Stimulated activated CD8-positive, alpha-beta memory T cell treated with anti-CD3 and anti-CD28 coated beads, Interleukin-4, amount 100 ng/mL, for 24 hours (primary cell): ENCODE data around the gene CDH15.

Experiments
- DNase-seq: peaks from one replicate; pipeline ENCODE4 v3.0.0-alpha.2; 2020; ENCODE audit warnings: low read depth

Gene CDH15

DNA sequence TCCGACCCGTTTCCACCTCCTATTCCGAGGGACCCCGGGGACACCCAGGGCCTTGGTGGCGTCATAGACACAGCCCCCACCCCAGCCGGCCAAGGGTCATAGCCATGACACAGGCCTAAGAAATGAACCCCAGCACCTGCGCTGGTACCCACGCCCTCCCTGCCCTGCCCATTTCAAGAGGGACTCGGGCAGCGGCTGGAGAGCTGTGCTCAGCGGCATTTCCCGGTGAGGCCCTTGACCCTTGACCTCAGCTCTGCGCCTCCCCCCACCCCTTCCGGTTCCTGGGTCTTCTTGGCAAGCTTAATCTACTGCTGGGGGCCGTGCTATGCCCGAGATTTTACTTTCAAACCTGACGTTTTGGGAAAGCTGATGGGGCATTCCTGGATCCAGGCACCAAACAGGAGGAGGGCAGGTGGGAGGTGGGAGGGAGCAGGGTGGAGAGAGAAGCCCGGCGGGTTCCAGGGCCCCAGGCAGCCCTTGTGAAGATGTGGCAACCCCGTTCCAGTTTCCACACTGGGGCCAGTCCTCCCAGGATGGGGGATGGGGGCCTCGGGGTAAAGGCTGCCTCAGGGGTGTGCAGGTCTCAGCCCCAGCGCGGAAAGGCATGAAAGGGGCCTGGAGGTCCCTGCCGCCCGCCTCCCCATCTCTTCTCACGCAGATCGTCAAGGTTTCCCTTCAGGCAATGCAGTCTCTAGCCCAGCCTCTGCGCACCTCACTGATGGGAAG is 28.7 kb downstream of the CDH15 start, which contains the start of gene SLC22A31:
Gene SLC22A31, minus strand, starts transcription at position 414 of the 726 bp plus-strand sequence. Its CDS starts 36 bp downstream, at position 378.
- DNase-seq: no peak

DNA sequence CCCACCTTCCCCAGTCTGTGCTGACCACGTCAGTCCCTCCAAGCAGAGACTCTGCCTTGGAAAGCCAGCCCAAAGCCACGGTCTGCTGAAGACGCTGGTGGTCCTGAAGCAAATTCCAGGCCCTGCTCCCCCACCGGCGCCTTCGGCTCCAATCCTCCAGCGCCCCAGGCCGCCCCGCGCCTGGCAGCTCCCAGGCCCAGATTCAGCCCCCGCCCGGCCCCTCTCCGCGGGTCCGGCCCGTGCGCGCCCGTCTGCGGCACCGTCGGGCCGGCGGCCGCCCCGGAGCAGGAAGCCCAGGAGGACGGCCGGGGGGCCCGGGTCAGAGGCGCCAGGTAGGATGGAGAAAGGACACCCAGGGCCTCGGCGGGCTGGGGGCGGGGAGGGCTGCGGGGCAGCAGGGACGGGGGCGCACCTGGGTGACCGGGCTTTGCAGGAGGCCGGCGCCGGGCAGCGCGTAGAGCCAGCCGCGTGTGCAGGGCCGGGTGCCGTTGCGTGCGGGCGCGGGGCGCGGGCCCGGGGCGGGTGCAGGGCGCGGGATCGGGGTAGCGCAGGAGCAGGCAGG is 29.4 kb downstream of the CDH15 start:
- DNase-seq: no peak

DNA sequence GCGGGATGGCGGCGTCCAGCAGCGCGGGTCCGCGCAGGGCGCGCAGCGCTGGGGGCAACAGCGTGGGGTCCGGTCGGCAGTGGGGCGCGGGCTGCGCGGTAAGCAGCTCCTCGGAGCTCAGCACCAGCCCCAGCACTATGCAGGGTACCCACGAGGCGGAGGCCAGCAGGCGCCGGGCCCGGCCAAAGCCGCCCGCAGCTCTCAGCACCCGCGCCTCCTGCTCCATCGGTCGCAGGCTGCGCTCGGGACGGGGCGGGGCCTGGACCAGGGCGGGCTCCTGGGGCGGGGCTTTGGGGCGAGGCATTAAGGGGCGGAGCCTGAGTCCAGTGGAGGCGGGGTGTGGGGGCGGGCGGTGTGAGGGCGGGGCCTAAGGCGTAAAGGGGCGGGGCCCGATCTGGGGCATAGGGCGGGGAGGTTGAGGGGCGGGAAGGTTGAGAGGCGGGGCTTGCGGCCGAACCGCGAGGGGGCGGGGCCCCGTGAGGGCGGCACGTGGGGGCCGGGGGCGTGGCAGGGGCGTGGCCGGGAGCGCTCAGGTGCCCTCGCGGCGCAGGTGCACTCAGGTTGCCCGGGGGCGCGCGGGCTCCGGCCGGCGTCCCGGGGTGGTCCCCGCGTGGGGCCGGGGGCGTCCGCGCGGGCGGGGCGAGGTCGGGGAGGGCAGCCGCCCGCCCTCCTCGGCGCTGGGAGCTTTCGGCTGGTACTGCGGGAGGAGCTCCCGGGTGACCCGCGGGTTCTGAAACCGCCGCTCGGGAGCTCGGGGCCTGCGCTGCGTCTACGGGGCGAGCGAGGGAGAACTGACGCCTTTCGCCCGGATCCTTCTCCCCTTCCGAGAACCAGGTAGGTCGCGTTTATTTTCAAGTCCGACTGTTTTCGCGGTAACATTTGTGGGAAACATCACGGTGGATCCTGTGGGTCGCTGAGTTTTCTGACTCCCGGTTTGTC is 30.2 kb downstream of the CDH15 start:
- peak; percentile 65 for DNase-seq

DNA sequence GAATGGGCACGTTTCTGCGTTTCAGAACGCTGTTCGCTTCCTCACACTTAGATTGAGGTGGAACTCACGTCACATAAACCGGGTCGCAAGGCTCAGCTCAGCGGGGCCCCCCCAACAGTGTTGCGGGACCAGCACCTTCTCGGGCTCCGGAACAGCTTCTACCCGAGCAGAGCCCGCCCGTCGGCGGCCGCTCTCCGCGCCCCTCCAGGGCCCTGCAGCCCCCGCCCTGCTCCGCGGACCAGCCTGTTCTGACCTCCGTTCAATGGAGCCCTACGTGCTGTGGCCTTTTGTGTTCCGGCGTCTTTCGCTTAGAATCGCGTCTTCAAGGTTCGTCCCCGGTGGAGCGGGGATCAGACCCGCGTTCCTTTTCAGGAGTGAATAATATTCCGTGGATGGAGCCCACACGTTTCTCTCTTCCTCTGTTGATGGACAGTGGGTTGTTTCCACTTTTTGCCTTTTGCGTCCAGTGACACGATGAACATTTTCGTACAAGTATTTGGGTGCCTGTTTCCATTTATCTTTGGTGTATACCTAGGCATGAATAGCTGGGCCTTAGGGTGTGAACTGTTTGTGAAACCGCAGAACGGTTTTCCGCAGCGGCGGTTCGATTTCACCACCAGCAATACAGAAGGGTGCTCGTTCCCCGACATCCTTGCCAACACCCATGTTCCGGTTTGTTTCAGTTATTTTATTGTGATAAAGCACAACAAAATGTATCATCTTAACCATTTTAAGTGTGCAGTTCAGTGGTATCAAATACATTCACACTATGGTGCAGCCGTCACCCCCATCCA is 31.1 kb downstream of the CDH15 start:
- DNase-seq: no peak

DNA sequence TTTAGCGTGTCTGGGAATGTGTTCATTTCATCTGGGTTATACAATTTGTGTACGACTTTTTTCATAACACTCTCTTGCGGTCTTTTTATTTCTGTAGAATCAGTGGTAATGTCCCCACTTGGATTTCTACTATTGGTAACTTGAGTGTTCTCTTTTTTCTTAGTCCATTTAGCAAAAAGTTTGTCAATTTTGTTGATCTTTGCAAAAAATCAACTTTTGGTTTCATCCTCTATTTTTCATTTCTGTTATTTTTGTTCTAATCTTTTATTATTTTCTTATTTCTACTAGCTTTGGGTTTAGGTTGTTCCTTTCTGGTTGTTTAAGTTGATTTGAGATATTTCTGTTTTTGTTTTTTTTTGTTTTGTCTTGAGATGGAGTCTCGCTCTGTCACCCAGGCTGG is 36.4 kb downstream of the CDH15 start:
- no peak for DNase-seq

DNA sequence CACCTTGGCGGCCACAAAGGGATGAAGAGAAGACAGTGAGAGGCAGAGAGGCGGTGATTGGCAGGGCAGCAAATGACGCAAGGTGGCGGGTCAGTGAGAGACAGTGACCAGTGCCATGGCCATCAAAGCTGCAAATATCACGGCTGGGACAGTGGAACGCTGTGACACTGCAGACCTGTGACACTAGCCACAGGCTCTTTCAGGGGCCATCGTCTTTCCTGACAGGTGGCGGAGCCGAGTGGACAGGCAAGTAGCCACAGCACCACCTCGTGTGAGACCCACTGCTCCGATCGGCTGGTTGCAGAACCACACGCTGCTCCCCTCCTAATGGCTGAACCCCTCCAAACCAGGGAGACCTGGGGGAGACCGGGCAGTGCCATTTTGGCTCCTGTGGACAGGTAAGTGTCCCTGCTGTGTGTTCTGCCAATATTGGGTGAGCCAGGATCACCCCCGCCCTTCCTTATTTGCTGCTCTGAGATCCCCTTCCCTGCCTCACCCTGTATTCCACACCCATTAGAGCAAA is 38.0 kb downstream of the CDH15 start:
- DNase-seq: no peak

DNA sequence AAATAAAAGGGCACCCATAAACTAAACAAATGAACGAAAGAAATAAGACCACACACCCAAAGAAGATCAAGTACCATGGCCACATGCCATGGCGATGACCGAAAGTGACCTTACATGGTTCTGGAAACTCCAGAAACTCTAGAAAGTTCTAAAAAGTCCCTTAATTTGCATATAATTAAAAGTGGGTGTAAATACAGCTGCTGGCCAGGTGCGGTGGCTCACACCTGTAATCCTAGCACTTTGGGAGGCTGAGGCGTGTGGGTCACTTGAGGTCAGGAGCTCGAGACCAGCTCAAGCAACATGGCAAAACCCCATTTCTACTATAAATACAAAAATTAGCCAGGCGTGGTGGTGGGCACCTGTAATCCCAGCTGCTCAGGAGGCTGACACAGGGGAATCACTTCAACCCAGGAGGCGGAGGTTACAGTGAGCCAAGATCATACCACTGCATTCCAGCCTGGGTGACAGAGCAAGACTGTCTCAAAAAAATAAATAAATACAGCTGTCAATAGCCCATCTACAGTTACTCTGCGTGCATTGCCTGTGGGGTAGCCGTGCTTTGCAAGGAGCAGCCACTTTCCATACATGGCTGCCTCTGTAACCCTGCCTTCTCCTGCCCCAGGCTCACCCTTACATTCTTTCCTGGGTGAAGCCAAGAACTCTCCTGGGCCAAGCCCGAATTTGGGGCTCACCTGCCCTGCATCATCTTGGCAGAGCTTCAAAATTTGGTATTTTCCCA is 38.8 kb downstream of the CDH15 start:
- DNase-seq: no peak

DNA sequence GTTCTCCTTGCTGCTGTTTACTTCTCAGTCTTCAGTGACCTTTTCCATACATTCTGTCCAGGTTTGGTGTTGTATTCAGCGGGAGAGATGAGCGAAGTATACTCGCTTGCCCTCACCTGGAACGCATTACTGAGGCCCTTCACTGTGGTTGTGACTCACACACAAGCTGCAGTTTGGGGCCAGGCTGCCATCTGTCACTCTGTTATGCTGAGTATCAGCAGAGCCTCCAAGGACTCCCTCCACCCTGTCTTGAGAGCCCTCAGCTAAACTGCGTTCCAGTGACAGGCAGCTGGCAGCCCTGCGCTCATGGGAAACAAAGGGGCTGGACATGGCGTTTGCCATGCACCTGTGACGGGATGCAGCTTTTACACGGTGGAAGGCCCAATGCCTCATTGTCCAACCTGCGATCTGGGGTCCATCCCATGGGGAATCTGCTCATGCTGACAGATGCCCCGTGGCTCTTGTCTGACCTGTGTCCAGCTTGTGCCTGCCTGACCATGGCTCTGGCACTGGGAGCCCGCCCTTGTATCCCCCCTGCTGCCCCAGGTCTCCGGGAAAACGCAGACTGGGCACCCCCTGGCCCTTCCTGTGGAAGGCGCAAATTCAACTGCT is 39.5 kb downstream of the CDH15 start:
- no peak for DNase-seq

DNA sequence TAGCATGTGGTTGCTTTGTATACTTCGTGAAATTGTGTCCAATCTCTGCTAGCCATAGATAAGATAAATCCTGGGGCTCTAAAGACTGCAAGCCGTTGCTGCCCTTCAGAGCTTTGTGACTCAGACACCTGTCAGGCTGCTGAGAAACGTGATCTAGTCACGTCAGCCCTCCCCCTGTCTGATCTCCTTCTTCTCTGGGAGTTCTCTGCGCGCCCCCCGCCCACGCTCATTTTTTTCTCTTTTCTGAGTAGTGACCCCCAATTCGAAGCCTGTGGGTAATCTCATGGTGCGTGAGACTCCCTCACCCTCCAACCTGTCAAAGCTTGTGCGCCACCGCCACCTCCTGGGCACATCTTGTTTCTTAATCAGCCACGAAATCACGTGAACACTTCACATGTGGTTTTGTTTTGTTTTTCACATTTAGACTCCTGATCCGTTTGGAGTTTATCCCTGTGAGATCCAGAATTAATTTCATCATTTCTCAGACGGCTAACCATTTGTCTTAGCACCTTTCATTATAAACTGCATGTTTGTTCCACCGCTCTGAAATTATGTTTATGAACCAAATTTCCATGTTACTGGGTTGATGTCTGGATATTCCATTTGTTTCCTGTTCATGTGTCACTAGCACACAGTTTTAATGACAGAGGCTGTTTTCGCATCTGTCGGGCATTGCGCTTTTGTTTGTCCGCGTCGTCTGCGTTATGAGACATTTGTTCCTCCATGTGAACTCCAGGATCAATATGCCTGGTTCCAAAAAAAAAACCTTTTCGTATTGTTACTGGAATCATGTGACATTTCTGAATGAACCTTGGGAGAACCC is 45.0 kb downstream of the CDH15 start:
- peak; percentile 75 for DNase-seq

DNA sequence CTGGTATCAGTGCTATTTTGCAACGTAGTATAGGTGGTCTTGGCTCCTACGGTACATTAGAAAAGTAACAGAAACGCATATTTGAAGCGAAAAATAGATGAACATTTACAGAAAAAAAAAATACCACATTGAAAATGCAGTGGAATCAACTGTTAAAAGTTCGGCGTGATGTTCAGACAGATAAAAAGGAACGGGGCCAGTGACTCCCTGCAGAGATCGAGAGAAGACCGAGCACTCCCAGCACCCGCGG is 45.5 kb downstream of the CDH15 start:
- no peak for DNase-seq

DNA sequence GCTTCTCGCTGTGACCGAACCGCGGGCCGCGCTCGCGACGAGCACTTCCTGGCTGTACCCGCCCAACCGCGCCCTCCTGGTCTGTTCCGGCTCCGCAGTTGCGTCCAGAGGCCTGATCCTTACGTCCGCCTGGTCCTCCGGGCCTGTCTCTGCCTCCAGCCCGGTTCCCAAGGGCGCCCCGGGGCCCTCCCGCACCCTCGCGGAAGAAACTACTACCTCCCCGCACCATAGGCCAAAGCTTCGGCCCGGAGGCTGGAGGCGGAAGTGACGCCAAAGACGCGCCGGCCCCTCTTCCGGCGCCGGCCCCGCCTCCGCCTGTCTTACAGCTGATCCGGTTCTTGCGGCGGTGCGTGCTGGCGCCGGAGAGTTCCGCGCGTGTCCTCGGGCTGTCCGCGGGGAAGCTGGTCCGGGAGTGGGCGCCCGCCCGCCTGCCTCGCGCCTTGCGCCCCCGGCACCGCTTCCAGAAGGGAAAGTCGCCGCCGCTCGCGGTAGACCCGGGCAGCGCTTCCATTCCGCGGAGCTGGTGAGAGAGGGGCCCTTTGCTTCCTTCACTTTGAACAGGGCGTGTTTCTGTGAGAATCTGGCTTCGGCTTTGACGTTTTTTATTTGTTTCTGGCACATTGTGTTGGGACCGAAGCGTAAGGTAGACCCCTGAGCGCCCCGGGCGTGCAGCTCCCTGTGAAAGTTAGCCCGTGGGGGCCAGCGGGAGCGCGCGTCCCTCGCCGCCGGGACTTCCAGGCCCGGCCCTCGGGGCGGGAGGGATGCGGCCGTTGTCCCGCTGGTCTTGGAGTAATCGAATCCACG is 46.0 kb downstream of the CDH15 start, which contains the start of gene ZNF778:
Gene ZNF778, plus strand, starts transcription at position 316 of the 804 bp plus-strand sequence. CDS start 3,425 bp downstream, outside the sequence.
- DNase-seq: peak; percentile 69

DNA sequence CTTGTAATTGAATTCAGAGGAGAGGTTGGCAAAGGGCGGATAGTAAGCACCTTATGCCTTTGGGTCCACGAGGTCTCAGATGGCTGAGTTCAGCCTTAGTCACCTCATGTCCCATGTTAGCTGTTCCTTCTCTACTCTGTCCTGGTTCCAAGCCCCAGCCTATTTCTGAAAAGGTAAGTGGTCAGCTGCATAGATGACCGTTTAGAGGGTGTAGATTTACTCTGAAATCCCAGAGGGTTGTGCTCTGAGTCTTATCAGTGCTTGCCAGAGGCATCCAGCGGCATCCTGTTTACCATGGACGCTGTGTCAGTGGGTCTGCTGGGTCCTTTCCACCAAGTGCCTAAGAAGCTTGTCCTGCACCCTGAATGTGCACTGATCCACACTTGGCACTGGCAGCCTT is 47.8 kb downstream of the CDH15 start:
- DNase-seq: no peak

DNA sequence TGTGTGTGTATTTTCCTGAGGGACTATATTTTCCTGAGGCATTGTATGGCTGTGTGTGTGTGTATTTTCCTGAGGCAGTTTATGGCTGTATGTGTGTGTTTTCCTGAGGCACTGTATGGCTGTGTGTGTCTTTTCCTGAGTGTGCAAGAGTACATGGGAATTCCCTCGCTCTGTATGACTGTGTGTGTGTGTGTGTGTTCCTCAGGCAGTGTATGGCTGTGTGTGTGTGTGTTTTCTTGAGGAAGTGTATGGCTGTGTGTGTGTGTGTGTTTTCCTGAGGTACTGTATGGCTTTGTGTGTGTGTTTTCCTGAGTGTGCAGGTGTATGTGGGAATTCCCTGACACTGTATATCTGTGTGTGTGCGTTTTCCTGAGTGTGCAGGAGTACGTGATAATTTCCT is 50.1 kb downstream of the CDH15 start:
- no peak for DNase-seq

DNA sequence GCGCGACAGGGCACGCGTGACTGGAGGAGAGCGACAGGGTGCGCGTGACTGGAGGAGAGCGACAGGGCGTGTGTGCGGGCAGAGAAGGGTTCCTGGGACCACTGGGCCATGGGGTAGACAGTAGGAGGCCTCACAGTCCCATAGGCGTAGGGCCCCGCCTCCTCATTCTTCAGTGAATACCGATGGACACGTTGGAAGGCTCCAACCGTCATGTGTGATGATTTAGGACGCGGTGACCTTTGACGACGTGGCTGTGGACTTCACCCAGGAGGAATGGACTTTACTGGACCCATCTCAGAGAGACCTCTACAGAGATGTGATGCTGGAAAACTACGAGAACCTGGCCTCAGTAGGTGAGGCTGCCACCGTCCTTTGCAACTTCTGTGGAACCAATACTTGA is 51.4 kb downstream of the CDH15 start:
- no peak for DNase-seq

DNA sequence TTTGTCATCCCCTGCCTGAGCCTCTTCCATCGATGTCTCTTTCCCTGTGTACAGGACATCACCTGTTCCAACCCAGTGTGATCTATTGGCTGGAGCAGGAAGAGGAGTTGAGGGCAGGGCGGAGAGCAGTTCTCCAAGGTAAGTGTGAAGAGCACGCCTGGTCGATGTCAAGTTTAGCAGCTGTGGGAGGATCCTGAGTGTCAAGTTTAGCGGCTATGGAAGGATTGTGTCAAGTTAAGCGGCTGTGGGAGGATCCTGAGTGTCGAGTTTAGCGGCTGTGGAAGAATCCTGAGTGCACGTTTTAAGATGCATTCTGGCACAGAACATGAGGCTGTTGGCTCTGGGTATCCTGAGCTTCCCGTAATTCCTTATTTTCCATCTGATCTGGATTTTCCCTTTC is 53.1 kb downstream of the CDH15 start:
- no peak for DNase-seq

DNA sequence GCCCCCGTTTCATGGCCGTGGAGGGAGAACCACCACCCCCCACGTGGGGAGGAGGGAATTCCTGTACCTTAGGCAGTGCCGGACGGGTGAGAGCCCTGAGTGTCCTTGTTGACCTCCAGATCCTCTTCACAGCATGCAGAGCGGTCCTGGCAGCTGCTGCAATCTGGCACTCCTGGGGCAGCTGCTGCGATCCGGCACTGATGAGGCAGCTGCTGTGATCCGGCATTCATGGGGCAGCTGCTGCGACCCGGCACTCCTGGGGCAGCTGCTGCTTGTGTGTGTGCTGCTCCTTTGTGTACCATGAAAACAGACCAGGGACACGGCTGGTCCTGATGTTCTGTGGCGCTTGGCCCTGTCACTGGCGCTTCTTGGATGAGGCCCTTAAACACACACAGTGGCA is 58.7 kb downstream of the CDH15 start:
- DNase-seq: no peak

DNA sequence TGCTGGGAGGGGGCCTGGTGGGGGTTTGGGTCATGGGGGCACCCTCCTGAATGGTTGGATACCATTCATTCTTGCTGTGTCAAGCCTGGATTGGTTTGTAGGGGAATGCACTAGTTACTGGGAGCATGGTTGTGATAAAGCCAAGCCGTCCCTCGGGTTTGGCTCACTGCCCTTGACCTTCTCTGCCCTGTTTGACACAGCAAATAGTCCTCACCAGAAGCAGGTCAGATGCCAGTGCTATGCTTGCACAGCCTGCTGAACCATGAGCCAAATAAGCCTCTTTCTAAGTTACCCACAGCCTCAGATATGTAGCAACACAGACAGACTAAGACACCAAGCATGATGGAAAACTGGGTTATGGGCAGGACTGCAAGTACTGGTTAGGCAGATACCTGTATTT is 60.6 kb downstream of the CDH15 start:
- DNase-seq: no peak

DNA sequence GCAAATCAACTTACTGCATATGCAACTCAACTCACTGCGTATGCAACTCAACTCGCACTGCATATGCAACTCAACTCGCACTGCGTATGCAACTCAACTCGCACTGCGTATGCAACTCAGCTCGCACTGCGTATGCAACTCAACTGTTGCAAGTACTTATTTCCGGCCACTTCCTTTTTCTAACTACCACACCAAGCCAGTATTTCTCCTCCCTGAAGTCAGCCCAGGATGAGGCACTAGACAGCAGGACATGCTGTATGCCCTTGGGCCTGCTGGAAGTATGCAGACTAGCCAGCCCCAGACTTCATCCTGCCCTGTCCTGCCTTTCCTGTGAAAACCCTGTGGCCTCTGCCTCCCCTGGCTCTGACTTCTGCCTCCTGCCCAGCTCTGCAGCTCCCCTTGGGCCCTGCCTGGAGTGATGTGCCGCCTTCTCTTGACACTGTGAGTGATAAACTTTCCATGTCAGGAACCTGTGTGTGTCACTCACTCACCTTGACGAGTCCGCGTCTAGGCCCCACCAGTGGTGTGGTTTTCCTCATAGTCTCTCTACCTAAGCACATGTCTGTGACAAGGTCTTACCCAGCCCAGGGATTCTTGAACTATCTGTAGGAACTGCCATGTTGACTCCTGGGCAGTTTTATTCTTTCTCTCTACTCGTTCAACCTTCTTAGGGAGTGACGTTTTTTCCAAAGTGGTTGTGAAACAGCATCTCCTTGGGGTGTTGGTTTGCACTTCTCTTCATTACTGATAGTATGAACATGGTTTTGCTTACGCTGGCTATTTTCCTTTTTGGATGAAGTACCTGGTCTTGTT is 62.3 kb downstream of the CDH15 start:
- no peak for DNase-seq
